Measurements from ENCODE around the gene SPATA31E1.

DNA sequence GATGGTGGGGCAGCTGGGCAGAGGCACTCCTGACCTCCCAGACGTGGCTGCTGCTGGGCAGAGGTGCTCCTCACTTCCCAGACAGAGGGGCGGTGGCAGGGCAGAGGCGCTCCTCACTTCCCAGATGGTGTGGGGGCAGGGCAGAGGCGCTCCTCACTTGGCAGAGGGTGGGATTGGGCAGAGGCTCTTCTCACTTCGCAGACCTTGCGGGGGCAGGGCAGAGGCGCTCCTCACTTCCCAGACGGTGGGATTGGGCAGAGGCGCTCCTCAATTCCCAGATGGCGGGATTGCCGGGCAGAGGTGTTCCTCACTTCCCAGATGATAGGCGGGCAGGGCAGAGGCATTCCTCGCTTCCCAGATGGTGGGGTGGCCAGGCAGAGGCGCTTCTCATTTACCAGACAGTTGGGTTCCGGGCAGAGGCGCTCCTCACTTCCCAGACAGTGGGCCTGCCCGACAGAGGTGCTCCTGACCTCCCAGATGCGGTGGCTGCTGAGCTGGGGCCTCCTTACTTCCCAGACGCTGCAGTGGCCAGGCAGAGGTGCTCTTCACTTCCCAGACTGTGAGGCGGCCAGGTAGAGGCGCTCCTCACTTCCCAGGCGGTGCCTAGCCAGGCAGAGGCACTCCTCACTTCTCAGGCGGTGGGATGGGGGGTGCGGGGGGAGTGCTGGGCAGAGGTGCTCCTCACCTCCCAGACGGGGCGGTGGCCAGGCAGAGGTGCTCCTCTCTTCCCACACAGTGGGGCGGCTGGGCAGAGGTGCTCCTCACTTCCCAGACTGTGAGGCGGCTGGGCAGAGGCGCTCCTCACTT, 25.3 kb upstream of the SPATA31E1 start:
- no peak for TF ChIP-seq EP300 (IDR thresholded peaks at IDR 0.05; ENCODE audit: borderline replicate concordance)
- TF ChIP-seq RAD21 (IDR thresholded peaks at IDR 0.05; ENCODE audit: low read depth), result no peak
- TF ChIP-seq, protein P1, sequence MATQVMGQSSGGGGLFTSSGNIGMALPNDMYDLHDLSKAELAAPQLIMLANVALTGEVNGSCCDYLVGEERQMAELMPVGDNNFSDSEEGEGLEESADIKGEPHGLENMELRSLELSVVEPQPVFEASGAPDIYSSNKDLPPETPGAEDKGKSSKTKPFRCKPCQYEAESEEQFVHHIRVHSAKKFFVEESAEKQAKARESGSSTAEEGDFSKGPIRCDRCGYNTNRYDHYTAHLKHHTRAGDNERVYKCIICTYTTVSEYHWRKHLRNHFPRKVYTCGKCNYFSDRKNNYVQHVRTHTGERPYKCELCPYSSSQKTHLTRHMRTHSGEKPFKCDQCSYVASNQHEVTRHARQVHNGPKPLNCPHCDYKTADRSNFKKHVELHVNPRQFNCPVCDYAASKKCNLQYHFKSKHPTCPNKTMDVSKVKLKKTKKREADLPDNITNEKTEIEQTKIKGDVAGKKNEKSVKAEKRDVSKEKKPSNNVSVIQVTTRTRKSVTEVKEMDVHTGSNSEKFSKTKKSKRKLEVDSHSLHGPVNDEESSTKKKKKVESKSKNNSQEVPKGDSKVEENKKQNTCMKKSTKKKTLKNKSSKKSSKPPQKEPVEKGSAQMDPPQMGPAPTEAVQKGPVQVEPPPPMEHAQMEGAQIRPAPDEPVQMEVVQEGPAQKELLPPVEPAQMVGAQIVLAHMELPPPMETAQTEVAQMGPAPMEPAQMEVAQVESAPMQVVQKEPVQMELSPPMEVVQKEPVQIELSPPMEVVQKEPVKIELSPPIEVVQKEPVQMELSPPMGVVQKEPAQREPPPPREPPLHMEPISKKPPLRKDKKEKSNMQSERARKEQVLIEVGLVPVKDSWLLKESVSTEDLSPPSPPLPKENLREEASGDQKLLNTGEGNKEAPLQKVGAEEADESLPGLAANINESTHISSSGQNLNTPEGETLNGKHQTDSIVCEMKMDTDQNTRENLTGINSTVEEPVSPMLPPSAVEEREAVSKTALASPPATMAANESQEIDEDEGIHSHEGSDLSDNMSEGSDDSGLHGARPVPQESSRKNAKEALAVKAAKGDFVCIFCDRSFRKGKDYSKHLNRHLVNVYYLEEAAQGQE (IDR thresholded peaks at IDR 0.05; ENCODE audit: low read depth), result no peak
- TF ChIP-seq YY1 (IDR thresholded peaks at IDR 0.05; ENCODE audit: low read depth), result no peak
- TF ChIP-seq, protein P2, sequence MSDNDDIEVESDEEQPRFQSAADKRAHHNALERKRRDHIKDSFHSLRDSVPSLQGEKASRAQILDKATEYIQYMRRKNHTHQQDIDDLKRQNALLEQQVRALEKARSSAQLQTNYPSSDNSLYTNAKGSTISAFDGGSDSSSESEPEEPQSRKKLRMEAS (IDR thresholded peaks at IDR 0.05), result no peak
- TF ChIP-seq CEBPB (IDR thresholded peaks at IDR 0.05), result no peak
- no peak for TF ChIP-seq NFIC (IDR thresholded peaks at IDR 0.05)
- no peak for TF ChIP-seq FOXM1 (IDR thresholded peaks at IDR 0.05; ENCODE audit: borderline replicate concordance, low read depth)
- TF ChIP-seq TCF12 (IDR thresholded peaks at IDR 0.05; ENCODE audit: low read depth), result no peak
- TF ChIP-seq EGR1 (IDR thresholded peaks at IDR 0.05), result no peak
